ENCODE data around the gene JUNB.

JUNB gene

GRCh38 chr19:12764698-12765097, 26.6 kb upstream of the JUNB start:
- Histone ChIP-seq H3K4me3 (ENCODE audit: control insufficient read depth in 1 of 7, extremely low read depth in 1 of 7, insufficient read depth in 4 of 7, low read depth in 2 of 7, low read length in 6 of 7) (no peak overlapping the region), H3K9me3 (ENCODE audit: control extremely low read depth in 1 of 5, control insufficient read depth in 4 of 5, insufficient read depth in 2 of 5, low read depth in 1 of 5, low read length in 4 of 5) (peaks cover 0 to 5% (median 0%) of the 10 kb centered on the region in 5 experiments), H3K36me3 (ENCODE audit: control insufficient read depth in 4 of 4, insufficient read depth in 4 of 4, low read length in 3 of 4) (peaks cover 0 to 19% (median 9%) of the 10 kb centered on the region in 4 experiments), H3K4me1 (ENCODE audit: control extremely low read depth in 1 of 4, control insufficient read depth in 4 of 4, insufficient read depth in 4 of 4, low read length in 3 of 4) (peaks cover 2 to 6% (median 4%) of the 10 kb centered on the region in 4 experiments), H3K27me3 (replicated peaks in 2 of 5; ENCODE audit: control insufficient read depth in 4 of 5, insufficient read depth in 5 of 5, low read length in 4 of 5) (no peaks in the 10 kb centered on the region), H3K27ac (ENCODE audit: insufficient read depth in 1 of 2, low read depth in 1 of 2, low read length in 2 of 2, poor library complexity in 1 of 2, severe bottlenecking in 2 of 2) (no peak overlapping the region)
- ChIA-PET CTCF (interaction anchor here (0.8 to 39.0 kb wide), 7 partner anchors 10 to 87 kb away, joined by 3 to 776 read pairs (median 49); partner anchors contain the start of genes BEST2, GET3, HOOK2 and JUNB), POLR2A (no interaction called here)
- DNase-seq, result no peak
- 99% methylated on average over 16 of the region's 16 CpGs for WGBS (ENCODE audit: insufficient coverage)

- Histone ChIP-seq H3K36me3 (ENCODE audit: control insufficient read depth in 4 of 4, insufficient read depth in 4 of 4, low read length in 3 of 4) (peaks cover 0 to 19% (median 10%) of the 10 kb centered on the region in 4 experiments), H3K27ac (ENCODE audit: insufficient read depth in 1 of 2, low read depth in 1 of 2, low read length in 2 of 2, poor library complexity in 1 of 2, severe bottlenecking in 2 of 2) (no peak overlapping the region), H3K4me1 (ENCODE audit: control extremely low read depth in 1 of 4, control insufficient read depth in 4 of 4, insufficient read depth in 4 of 4, low read length in 3 of 4) (peaks cover 2 to 6% (median 4%) of the 10 kb centered on the region in 4 experiments), H3K4me3 (ENCODE audit: control insufficient read depth in 1 of 7, extremely low read depth in 1 of 7, insufficient read depth in 4 of 7, low read depth in 2 of 7, low read length in 6 of 7) (peak overlapping the region in 5 of 7 experiments; percentile 26 to 78 (median 51)), H3K27me3 (replicated peaks in 2 of 5; ENCODE audit: control insufficient read depth in 4 of 5, insufficient read depth in 5 of 5, low read length in 4 of 5) (no peaks in the 10 kb centered on the region), H3K9me3 (ENCODE audit: control extremely low read depth in 1 of 5, control insufficient read depth in 4 of 5, insufficient read depth in 2 of 5, low read depth in 1 of 5, low read length in 4 of 5) (peaks cover 0 to 5% (median 0%) of the 10 kb centered on the region in 5 experiments)
- DNase-seq, result peak in 1 of 3 donors; percentile 59
- CTCF ChIA-PET, result interaction anchor here (0.6 to 39.0 kb wide), 11 partner anchors 9 to 1020 kb away, joined by 3 to 776 read pairs (median 5); partner anchors contain the start of genes BEST2, GCDH, GET3 and HOOK2
- POLR2A ChIA-PET, result interaction anchor here (1.3 to 1.7 kb wide), 3 partner anchors 11 to 30 kb away, joined by 3 to 7 read pairs (median 3); no protein-coding TSS in a partner anchor
- 95% methylated on average over 29 of the region's 30 CpGs for WGBS (ENCODE audit: insufficient coverage)
Measured at GRCh38 chr19:12766051-12766521, 25.2 kb upstream of the JUNB start.

GRCh38 chr19:12767150-12767549, 24.1 kb upstream of the JUNB start:
- 96% methylated on average over 11 of the region's 11 CpGs for WGBS (ENCODE audit: insufficient coverage)
- CTCF ChIA-PET, result interaction anchor here (0.9 to 39.0 kb wide), 7 partner anchors 8 to 82 kb away, joined by 3 to 776 read pairs (median 49); partner anchors contain the start of genes BEST2, GET3, HOOK2 and JUNB
- DNase-seq, result no peak
- H3K36me3 ChIP-seq (ENCODE audit: control insufficient read depth in 4 of 4, insufficient read depth in 4 of 4, low read length in 3 of 4), result peaks cover 0 to 17% (median 8%) of the 10 kb centered on the region in 4 experiments
- H3K9me3 ChIP-seq (ENCODE audit: control extremely low read depth in 1 of 5, control insufficient read depth in 4 of 5, insufficient read depth in 2 of 5, low read depth in 1 of 5, low read length in 4 of 5), result peaks cover 0 to 5% (median 0%) of the 10 kb centered on the region in 5 experiments
- no peaks in the 10 kb centered on the region for H3K27me3 ChIP-seq (replicated peaks in 2 of 5; ENCODE audit: control insufficient read depth in 4 of 5, insufficient read depth in 5 of 5, low read length in 4 of 5)
- no peak overlapping the region for H3K4me3 ChIP-seq (ENCODE audit: control insufficient read depth in 1 of 7, extremely low read depth in 1 of 7, insufficient read depth in 4 of 7, low read depth in 2 of 7, low read length in 6 of 7)
- H3K27ac ChIP-seq (ENCODE audit: insufficient read depth in 1 of 2, low read depth in 1 of 2, low read length in 2 of 2, poor library complexity in 1 of 2, severe bottlenecking in 2 of 2), result no peak overlapping the region
- POLR2A ChIA-PET, result no interaction called here
- H3K4me1 ChIP-seq (ENCODE audit: control extremely low read depth in 1 of 4, control insufficient read depth in 4 of 4, insufficient read depth in 4 of 4, low read length in 3 of 4), result peaks cover 2 to 6% (median 4%) of the 10 kb centered on the region in 4 experiments

GRCh38 chr19:12767666-12768065, 23.6 kb upstream of the JUNB start:
- ChIA-PET CTCF (interaction anchor here (0.9 to 39.0 kb wide), 7 partner anchors 7 to 82 kb away, joined by 3 to 776 read pairs (median 49); partner anchors contain the start of genes BEST2, GET3, HOOK2 and JUNB), POLR2A (interaction anchor here (0.6 kb wide), 1 partner anchor 170 kb away, joined by 3 read pairs; no protein-coding TSS in a partner anchor)
- Histone ChIP-seq H3K4me3 (ENCODE audit: control insufficient read depth in 1 of 7, extremely low read depth in 1 of 7, insufficient read depth in 4 of 7, low read depth in 2 of 7, low read length in 6 of 7) (no peak overlapping the region), H3K27ac (ENCODE audit: insufficient read depth in 1 of 2, low read depth in 1 of 2, low read length in 2 of 2, poor library complexity in 1 of 2, severe bottlenecking in 2 of 2) (no peak overlapping the region), H3K27me3 (replicated peaks in 2 of 5; ENCODE audit: control insufficient read depth in 4 of 5, insufficient read depth in 5 of 5, low read length in 4 of 5) (no peaks in the 10 kb centered on the region), H3K36me3 (ENCODE audit: control insufficient read depth in 4 of 4, insufficient read depth in 4 of 4, low read length in 3 of 4) (peaks cover 0 to 17% (median 8%) of the 10 kb centered on the region in 4 experiments), H3K9me3 (ENCODE audit: control extremely low read depth in 1 of 5, control insufficient read depth in 4 of 5, insufficient read depth in 2 of 5, low read depth in 1 of 5, low read length in 4 of 5) (peaks cover 0 to 5% (median 0%) of the 10 kb centered on the region in 5 experiments), H3K4me1 (ENCODE audit: control extremely low read depth in 1 of 4, control insufficient read depth in 4 of 4, insufficient read depth in 4 of 4, low read length in 3 of 4) (peaks cover 2 to 6% (median 4%) of the 10 kb centered on the region in 4 experiments)
- DNase-seq, result no peak
- 97% methylated on average over 13 of the region's 15 CpGs for WGBS (ENCODE audit: insufficient coverage)

GRCh38 chr19:12769689-12770088, 21.6 kb upstream of the JUNB start:
- WGBS (ENCODE audit: insufficient coverage), result 79% methylated on average over 31 of the region's 37 CpGs
- peak in 2 of 3 donors; percentile 43 to 55 for DNase-seq
- H3K4me3 ChIP-seq (ENCODE audit: control insufficient read depth in 1 of 7, extremely low read depth in 1 of 7, insufficient read depth in 4 of 7, low read depth in 2 of 7, low read length in 6 of 7), result peak overlapping the region in 1 of 7 experiments; percentile 11
- POLR2A ChIA-PET, result no interaction called here
- peaks cover 2 to 7% (median 7%) of the 10 kb centered on the region in 4 experiments for H3K4me1 ChIP-seq (ENCODE audit: control extremely low read depth in 1 of 4, control insufficient read depth in 4 of 4, insufficient read depth in 4 of 4, low read length in 3 of 4)
- no peaks in the 10 kb centered on the region for H3K9me3 ChIP-seq (ENCODE audit: control extremely low read depth in 1 of 5, control insufficient read depth in 4 of 5, insufficient read depth in 2 of 5, low read depth in 1 of 5, low read length in 4 of 5)
- no peaks in the 10 kb centered on the region for H3K27me3 ChIP-seq (replicated peaks in 2 of 5; ENCODE audit: control insufficient read depth in 4 of 5, insufficient read depth in 5 of 5, low read length in 4 of 5)
- H3K36me3 ChIP-seq (ENCODE audit: control insufficient read depth in 4 of 4, insufficient read depth in 4 of 4, low read length in 3 of 4), result peaks cover 0 to 5% (median under 1%) of the 10 kb centered on the region in 4 experiments
- CTCF ChIA-PET, result interaction anchor here (0.6 to 39.0 kb wide), 4 partner anchors 10 to 1884 kb away, joined by 3 to 776 read pairs (median 308); partner anchors contain the start of genes GET3, JUNB, PRDX2 and THSD8
- no peak overlapping the region for H3K27ac ChIP-seq (ENCODE audit: insufficient read depth in 1 of 2, low read depth in 1 of 2, low read length in 2 of 2, poor library complexity in 1 of 2, severe bottlenecking in 2 of 2)

GRCh38 chr19:12770922-12771321, 20.4 kb upstream of the JUNB start:
- H3K4me3 ChIP-seq (ENCODE audit: control insufficient read depth in 1 of 7, extremely low read depth in 1 of 7, insufficient read depth in 4 of 7, low read depth in 2 of 7, low read length in 6 of 7), result no peak overlapping the region
- POLR2A ChIA-PET, result no interaction called here
- H3K9me3 ChIP-seq (ENCODE audit: control extremely low read depth in 1 of 5, control insufficient read depth in 4 of 5, insufficient read depth in 2 of 5, low read depth in 1 of 5, low read length in 4 of 5), result no peaks in the 10 kb centered on the region
- H3K27ac ChIP-seq (ENCODE audit: insufficient read depth in 1 of 2, low read depth in 1 of 2, low read length in 2 of 2, poor library complexity in 1 of 2, severe bottlenecking in 2 of 2), result no peak overlapping the region
- no peaks in the 10 kb centered on the region for H3K27me3 ChIP-seq (replicated peaks in 2 of 5; ENCODE audit: control insufficient read depth in 4 of 5, insufficient read depth in 5 of 5, low read length in 4 of 5)
- DNase-seq, result no peak
- H3K36me3 ChIP-seq (ENCODE audit: control insufficient read depth in 4 of 4, insufficient read depth in 4 of 4, low read length in 3 of 4), result peaks cover 0 to 4% (median under 1%) of the 10 kb centered on the region in 4 experiments
- CTCF ChIA-PET, result interaction anchor here (0.8 to 39.0 kb wide), 3 partner anchors 10 to 42 kb away, joined by 3 to 776 read pairs (median 612); partner anchors contain the start of genes GET3, JUNB, PRDX2 and THSD8
- H3K4me1 ChIP-seq (ENCODE audit: control extremely low read depth in 1 of 4, control insufficient read depth in 4 of 4, insufficient read depth in 4 of 4, low read length in 3 of 4), result peaks cover 2 to 13% (median 12%) of the 10 kb centered on the region in 4 experiments
- WGBS (ENCODE audit: insufficient coverage), result 100% methylated on average over 7 of the region's 13 CpGs
